ENCODE measurements around the gene PRDM10. TPM values are rescaled to one million over a fixed set of nuclear protein-coding genes. Genes with fewer than 3 reads are reported as not detected.
A peak's percentile ranks its signal among the peaks of the same experiment; 100 is the strongest.

The PRDM10 gene
- total RNA-seq, 1 experiment from 2014 or later: 18.9 TPM

- TF ChIP-seq ZNF532 (CRISPR knock-in tag; IDR thresholded peaks at IDR 0.05; ENCODE audit: borderline replicate concordance) (peak; percentile 84; the same call in 1 of the 2 replicates), ZBTB43 (CRISPR knock-in tag; IDR thresholded peaks at IDR 0.05) (no peak), ZNF416 (CRISPR knock-in tag; IDR thresholded peaks at IDR 0.05) (no peak), AR (CRISPR knock-in tag; IDR thresholded peaks at IDR 0.05) (peak; percentile 27; the same call in 1 of the 2 replicates), ZBTB21 (CRISPR knock-in tag; IDR thresholded peaks at IDR 0.05; ENCODE audit: borderline replicate concordance) (0 out of 2 replicates have a peak, but pooled peaks have one; percentile 57), CREB1 (CRISPR knock-in tag; IDR thresholded peaks at IDR 0.05) (peak; percentile 68; the same call in 1 of the 2 replicates), STAT6 (CRISPR knock-in tag; conservative IDR thresholded peaks at IDR 0.05; ENCODE audit: low read depth) (no peak), SMAD4 (CRISPR knock-in tag; IDR thresholded peaks at IDR 0.05) (0 out of 2 replicates have a peak, but pooled peaks have one; percentile 55), SMAD3 (CRISPR knock-in tag; IDR thresholded peaks at IDR 0.05; ENCODE audit: borderline replicate concordance) (peak; percentile 35; the same call in 1 of the 2 replicates), PREB (CRISPR knock-in tag; IDR thresholded peaks at IDR 0.05; ENCODE audit: borderline replicate concordance) (0 out of 2 replicates have a peak, but pooled peaks have one; percentile 62), SOX15 (CRISPR knock-in tag; IDR thresholded peaks at IDR 0.05) (no peak), ERG (CRISPR knock-in tag; IDR thresholded peaks at IDR 0.05) (no peak), E2F1 (CRISPR knock-in tag; IDR thresholded peaks at IDR 0.05) (peak; percentile 90), FOXP1 (CRISPR knock-in tag; IDR thresholded peaks at IDR 0.05; ENCODE audit: borderline replicate concordance) (peak; percentile 83; the same call in 1 of the 2 replicates), ZNF425 (CRISPR knock-in tag; conservative IDR thresholded peaks at IDR 0.05) (no peak), NFYB (CRISPR knock-in tag; conservative IDR thresholded peaks at IDR 0.05; ENCODE audit: low read depth) (peak; percentile 81), NR2C2 (CRISPR knock-in tag; IDR thresholded peaks at IDR 0.05) (peak; percentile 38; the same call in 1 of the 2 replicates), ELF4 (CRISPR knock-in tag; IDR thresholded peaks at IDR 0.05; ENCODE audit: low read depth) (no peak), MYBL2 (CRISPR knock-in tag; IDR thresholded peaks at IDR 0.05) (peak; percentile 87)
These were observed 446 bp upstream of the PRDM10 start (continued) for GRCh38 chr11:130002846-130003716.
